Measurements from ENCODE around the gene USP50. TPM values are rescaled to one million over a fixed set of nuclear protein-coding genes. Genes with fewer than 3 reads are reported as not detected.

USP50 gene
- polyA plus RNA-seq, 1 of the 3 experiments (the other 2 are of a cell fraction), result not detected

- no peak for DNase-seq
- Histone ChIP-seq H3K79me2 (ENCODE audit: insufficient read depth) (no peaks in the 10 kb centered on the region), H3K36me3 (replicated peaks in 1 of 2; ENCODE audit: control insufficient read depth in 1 of 2, insufficient read depth in 2 of 2, low read length in 1 of 2) (peaks cover 86 to 88% of the 10 kb centered on the region in 2 experiments), H3K9ac (no peak overlapping the region), H3K4me2 (no peak overlapping the region), H3K9me3 (no peaks in the 10 kb centered on the region), H3K4me3 (ENCODE audit: low read depth in 2 of 2, low read length in 1 of 2) (no peak overlapping the region), H3F3A (replicated peaks; ENCODE audit: insufficient read depth) (peaks cover 3% of the 10 kb centered on the region), H2AFZ (ENCODE audit: low read depth) (no peak overlapping the region), H3K9me2 (no peaks in the 10 kb centered on the region), H3K4me1 (ENCODE audit: control insufficient read depth in 1 of 2, insufficient read depth in 2 of 2, low read depth in 1 of 2, low read length in 1 of 2) (no peaks in the 10 kb centered on the region), H3K27ac (ENCODE audit: low read depth in 2 of 2, low read length in 1 of 2) (no peak overlapping the region), H4K20me1 (ENCODE audit: insufficient read depth) (no peaks in the 10 kb centered on the region), H3K27me3 (ENCODE audit: insufficient read depth) (no peaks in the 10 kb centered on the region)
- WGBS (ENCODE audit: low lambda C conversion rate), result 95% methylated on average over 3 of the region's 3 CpGs
- ChIA-PET POLR2A (no interaction called here), CTCF (no interaction called here)
- no peak for TF ChIP-seq GATA2 (CRISPR knock-in tag; IDR thresholded peaks at IDR 0.05)
- TF ChIP-seq USF2 (IDR thresholded peaks at IDR 0.05; ENCODE audit: borderline replicate concordance, low read depth, low read length), result no peak
- no peak for TF ChIP-seq NFIC (IDR thresholded peaks at IDR 0.05; ENCODE audit: borderline replicate concordance)
- TF ChIP-seq ELF1 (IDR thresholded peaks at IDR 0.05), result no peak
- no peak for TF ChIP-seq FOXM1 (IDR thresholded peaks at IDR 0.05; ENCODE audit: low read depth)
- TF ChIP-seq, protein P1, sequence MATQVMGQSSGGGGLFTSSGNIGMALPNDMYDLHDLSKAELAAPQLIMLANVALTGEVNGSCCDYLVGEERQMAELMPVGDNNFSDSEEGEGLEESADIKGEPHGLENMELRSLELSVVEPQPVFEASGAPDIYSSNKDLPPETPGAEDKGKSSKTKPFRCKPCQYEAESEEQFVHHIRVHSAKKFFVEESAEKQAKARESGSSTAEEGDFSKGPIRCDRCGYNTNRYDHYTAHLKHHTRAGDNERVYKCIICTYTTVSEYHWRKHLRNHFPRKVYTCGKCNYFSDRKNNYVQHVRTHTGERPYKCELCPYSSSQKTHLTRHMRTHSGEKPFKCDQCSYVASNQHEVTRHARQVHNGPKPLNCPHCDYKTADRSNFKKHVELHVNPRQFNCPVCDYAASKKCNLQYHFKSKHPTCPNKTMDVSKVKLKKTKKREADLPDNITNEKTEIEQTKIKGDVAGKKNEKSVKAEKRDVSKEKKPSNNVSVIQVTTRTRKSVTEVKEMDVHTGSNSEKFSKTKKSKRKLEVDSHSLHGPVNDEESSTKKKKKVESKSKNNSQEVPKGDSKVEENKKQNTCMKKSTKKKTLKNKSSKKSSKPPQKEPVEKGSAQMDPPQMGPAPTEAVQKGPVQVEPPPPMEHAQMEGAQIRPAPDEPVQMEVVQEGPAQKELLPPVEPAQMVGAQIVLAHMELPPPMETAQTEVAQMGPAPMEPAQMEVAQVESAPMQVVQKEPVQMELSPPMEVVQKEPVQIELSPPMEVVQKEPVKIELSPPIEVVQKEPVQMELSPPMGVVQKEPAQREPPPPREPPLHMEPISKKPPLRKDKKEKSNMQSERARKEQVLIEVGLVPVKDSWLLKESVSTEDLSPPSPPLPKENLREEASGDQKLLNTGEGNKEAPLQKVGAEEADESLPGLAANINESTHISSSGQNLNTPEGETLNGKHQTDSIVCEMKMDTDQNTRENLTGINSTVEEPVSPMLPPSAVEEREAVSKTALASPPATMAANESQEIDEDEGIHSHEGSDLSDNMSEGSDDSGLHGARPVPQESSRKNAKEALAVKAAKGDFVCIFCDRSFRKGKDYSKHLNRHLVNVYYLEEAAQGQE (IDR thresholded peaks at IDR 0.05; ENCODE audit: low read depth, low read length), result no peak
Observed at GRCh38 chr15:50493625-50494024, 52.8 kb downstream of the USP50 start.

GRCh38 chr15:50487287-50487686 is 59.2 kb downstream of the USP50 start:
- no peaks in the 10 kb centered on the region for H3K79me2 ChIP-seq (ENCODE audit: insufficient read depth)
- H3F3A ChIP-seq (replicated peaks; ENCODE audit: insufficient read depth), result peaks cover 5% of the 10 kb centered on the region
- TF ChIP-seq CHD2 (IDR thresholded peaks at IDR 0.05; ENCODE audit: low read length, partially characterized antibody) (no peak), MEF2A (IDR thresholded peaks at IDR 0.05; ENCODE audit: borderline replicate concordance, low read depth) (no peak), TCF12 (IDR thresholded peaks at IDR 0.05) (no peak), RAD21 (IDR thresholded peaks at IDR 0.05; ENCODE audit: low read length) (no peak), JUND (IDR thresholded peaks at IDR 0.05) (no peak), RFX5 (IDR thresholded peaks at IDR 0.05; ENCODE audit: low read length) (no peak), TAF1 (IDR thresholded peaks at IDR 0.05; ENCODE audit: borderline replicate concordance, low read depth, low read length) (no peak), TEAD4 (IDR thresholded peaks at IDR 0.05; ENCODE audit: borderline replicate concordance, insufficient read depth) (no peak), GATA2 (CRISPR knock-in tag; IDR thresholded peaks at IDR 0.05) (no peak), USF2 (IDR thresholded peaks at IDR 0.05; ENCODE audit: borderline replicate concordance, low read depth, low read length) (no peak)
- TF ChIP-seq, protein P1 (IDR thresholded peaks at IDR 0.05; ENCODE audit: low read depth, low read length), result no peak
- TF ChIP-seq, protein P2, sequence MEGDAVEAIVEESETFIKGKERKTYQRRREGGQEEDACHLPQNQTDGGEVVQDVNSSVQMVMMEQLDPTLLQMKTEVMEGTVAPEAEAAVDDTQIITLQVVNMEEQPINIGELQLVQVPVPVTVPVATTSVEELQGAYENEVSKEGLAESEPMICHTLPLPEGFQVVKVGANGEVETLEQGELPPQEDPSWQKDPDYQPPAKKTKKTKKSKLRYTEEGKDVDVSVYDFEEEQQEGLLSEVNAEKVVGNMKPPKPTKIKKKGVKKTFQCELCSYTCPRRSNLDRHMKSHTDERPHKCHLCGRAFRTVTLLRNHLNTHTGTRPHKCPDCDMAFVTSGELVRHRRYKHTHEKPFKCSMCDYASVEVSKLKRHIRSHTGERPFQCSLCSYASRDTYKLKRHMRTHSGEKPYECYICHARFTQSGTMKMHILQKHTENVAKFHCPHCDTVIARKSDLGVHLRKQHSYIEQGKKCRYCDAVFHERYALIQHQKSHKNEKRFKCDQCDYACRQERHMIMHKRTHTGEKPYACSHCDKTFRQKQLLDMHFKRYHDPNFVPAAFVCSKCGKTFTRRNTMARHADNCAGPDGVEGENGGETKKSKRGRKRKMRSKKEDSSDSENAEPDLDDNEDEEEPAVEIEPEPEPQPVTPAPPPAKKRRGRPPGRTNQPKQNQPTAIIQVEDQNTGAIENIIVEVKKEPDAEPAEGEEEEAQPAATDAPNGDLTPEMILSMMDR (IDR thresholded peaks at IDR 0.05), result no peak
- H3K36me3 ChIP-seq (replicated peaks in 1 of 2; ENCODE audit: control insufficient read depth in 1 of 2, insufficient read depth in 2 of 2, low read length in 1 of 2), result peaks cover 57 to 76% of the 10 kb centered on the region in 2 experiments
- H3K4me1 ChIP-seq (ENCODE audit: control insufficient read depth in 1 of 2, insufficient read depth in 2 of 2, low read depth in 1 of 2, low read length in 1 of 2), result no peaks in the 10 kb centered on the region
- ChIA-PET CTCF (no interaction called here), POLR2A (no interaction called here)
- H4K20me1 ChIP-seq (ENCODE audit: insufficient read depth), result no peaks in the 10 kb centered on the region
- H2AFZ ChIP-seq (ENCODE audit: low read depth), result no peak overlapping the region
- no peaks in the 10 kb centered on the region for H3K27me3 ChIP-seq (ENCODE audit: insufficient read depth)
- no peak overlapping the region for H3K4me3 ChIP-seq (ENCODE audit: low read depth in 2 of 2, low read length in 1 of 2)
- H3K27ac ChIP-seq (ENCODE audit: low read depth in 2 of 2, low read length in 1 of 2), result no peak overlapping the region
- no peaks in the 10 kb centered on the region for H3K9me3 ChIP-seq
- no peaks in the 10 kb centered on the region for H3K9me2 ChIP-seq
- no peak for DNase-seq
- no peak overlapping the region for H3K9ac ChIP-seq
- no peak overlapping the region for H3K4me2 ChIP-seq
